GM21367 (cell line): Measurements from ENCODE around the gene TRHDE.
"Not testable (repeated sequence)": the region's sequence is repeated elsewhere in the genome, so short reads cannot be mapped to it uniquely, and the experiment has no call there.

ENCODE experiments used
- ATAC-seq: cut with Tn5 transposase; IDR thresholded peaks from one replicate; pipeline ENCODE4 v1.9.1; 2021; ENCODE audit not compliant: unreplicated experiment

Gene TRHDE

GRCh38 chr12:72712025-72712424 is 439.9 kb downstream of the TRHDE start:
- ATAC-seq: not testable (repeated sequence)

- ATAC-seq: no peak
Observed at GRCh38 chr12:72716221-72716620, 444.1 kb downstream of the TRHDE start.

- ATAC-seq: no peak
Observed at GRCh38 chr12:72717036-72717435, 444.9 kb downstream of the TRHDE start.
